Measurements from ENCODE around the gene ZBTB11. TPM values are rescaled to one million over a fixed set of nuclear protein-coding genes. Genes with fewer than 3 reads are reported as not detected.

ZBTB11 gene
- total and polyA plus RNA-seq, 2 of the 13 experiments (the other 11 are each of a cell fraction or from before 2014, with no cell fraction given), result 5.9 to 18.1 TPM

- intact Hi-C loops (cut with micrococcal nuclease; ENCODE audit: unreplicated experiment), result loop anchor here (1.0 to 10.0 kb wide), 5 partner anchors 63 to 566 kb away; partner anchors contain the start of gene SENP7
- CTCF ChIA-PET (ENCODE audit: low intra/inter-chr PET ratio, low total read pairs), result interaction anchor here (1.1 kb wide), 1 partner anchor 566 kb away, joined by 3 read pairs; no protein-coding TSS in a partner anchor
- TF ChIP-seq ZNF792 (CRISPR knock-in tag; IDR thresholded peaks at IDR 0.05), result peak; percentile 95
- no peak for TF ChIP-seq LCORL (IDR thresholded peaks at IDR 0.05)
- TF ChIP-seq LCORL (CRISPR knock-in tag; IDR thresholded peaks at IDR 0.05), result peak; percentile 44; the same call in 1 of the 2 replicates
- TF ChIP-seq PHF5A (CRISPR knock-in tag; IDR thresholded peaks at IDR 0.05; ENCODE audit: low read depth, unreplicated experiment), result no peak
- TF ChIP-seq RFXAP (CRISPR knock-in tag; IDR thresholded peaks at IDR 0.05; ENCODE audit: borderline replicate concordance), result no peak
- no peak for TF ChIP-seq ZBTB20 (CRISPR knock-in tag; IDR thresholded peaks at IDR 0.05; ENCODE audit: borderline replicate concordance, low read depth)
- TF ChIP-seq PATZ1 (CRISPR knock-in tag; IDR thresholded peaks at IDR 0.05), result no peak
- TF ChIP-seq ZSCAN29 (CRISPR knock-in tag; conservative IDR thresholded peaks at IDR 0.05), result no peak
- peak in 1 of 2 experiments; percentile 37; a peak in 1 of 4 replicates for TF ChIP-seq HMGXB4 (CRISPR knock-in tag; IDR thresholded peaks at IDR 0.05; ENCODE audit: borderline replicate concordance in 1 of 2, low read depth in 1 of 2)
- no peak for TF ChIP-seq ZGPAT (CRISPR knock-in tag; IDR thresholded peaks at IDR 0.05)
- TF ChIP-seq FOSL2 (CRISPR knock-in tag; IDR thresholded peaks at IDR 0.05), result 0 out of 2 replicates have a peak, but pooled peaks have one; percentile 8
- 0 out of 2 replicates have a peak, but pooled peaks have one; percentile 13 for TF ChIP-seq SMAD3 (CRISPR knock-in tag; IDR thresholded peaks at IDR 0.05)
- TF ChIP-seq HNRNPUL1 (IDR thresholded peaks at IDR 0.05; ENCODE audit: low read depth, low read length), result no peak
- TF ChIP-seq SMC3 (IDR thresholded peaks at IDR 0.05; ENCODE audit: low read length), result peak; percentile 68
- TF ChIP-seq TCF12 (IDR thresholded peaks at IDR 0.05), result no peak
- TF ChIP-seq TCF12 (CRISPR knock-in tag; IDR thresholded peaks at IDR 0.05), result no peak
- TF ChIP-seq RBFOX2 (IDR thresholded peaks at IDR 0.05; ENCODE audit: low read depth, low read length), result no peak
- no peak for TF ChIP-seq ZNF709 (CRISPR knock-in tag; IDR thresholded peaks at IDR 0.05)
These were observed 40.8 kb downstream of the ZBTB11 start for GRCh38 chr3:101635954-101636798.

More at GRCh38 chr3:101635954-101636798, 40.8 kb downstream of the ZBTB11 start:
- Histone ChIP-seq H3K36me3 (replicated peaks in 1 of 2; ENCODE audit: control insufficient read depth in 1 of 2, insufficient read depth in 2 of 2, low read length in 2 of 2) (no peaks in the 10 kb centered on the region), H3K4me3 (replicated peaks in 1 of 3; ENCODE audit: insufficient read depth in 1 of 3, low read depth in 2 of 3, low read length in 3 of 3) (peak overlapping the region; percentile 27 to 49 (median 40)), H3K27ac (ENCODE audit: extremely low read length, insufficient read depth, low read length) (no peak overlapping the region), H3K4me1 (ENCODE audit: insufficient read depth, low read length) (peaks cover 37% of the 10 kb centered on the region), H2AFZ (ENCODE audit: low read length) (peak overlapping the region; percentile 39), H3K9me3 (ENCODE audit: low read length) (no peaks in the 10 kb centered on the region), H3K9ac (ENCODE audit: insufficient read depth, low read depth, low read length) (peak overlapping the region; percentile 34; the same call in 1 of the 2 replicates), H3K79me2 (ENCODE audit: insufficient read depth, low read length) (no peaks in the 10 kb centered on the region), H3K27me3 (ENCODE audit: control insufficient read depth in 1 of 2, insufficient read depth in 2 of 2, low read length in 2 of 2) (peaks cover 0 to 27% of the 10 kb centered on the region in 2 experiments; a peak in 3 of 5 replicates), H3K4me2 (ENCODE audit: low read depth, low read length) (peak overlapping the region; percentile 81), H4K20me1 (ENCODE audit: insufficient read depth, low read length) (no peaks in the 10 kb centered on the region)
- in situ Hi-C loops (cut with HindIII; ENCODE audit: extremely low pct_ligation_motif_present, low pct_unique_long_range_greater_than_20kb), result loop anchor here (5.0 to 25.0 kb wide), 3 partner anchors 64 to 574 kb away; partner anchors contain the start of gene PCNP
- WGBS (ENCODE audit: low lambda C conversion rate), result 7% methylated on average over 17 of the region's 18 CpGs
- BruUV-seq (replicated peaks), result no TSS peak
- FAIRE-seq (peak; percentile 89), ATAC-seq (peak; percentile 88), DNase-seq (ENCODE audit: low spot score) (peak; percentile 44)
- POLR2A ChIA-PET, result interaction anchor here (1.4 kb wide), 1 partner anchor 62 kb away, joined by 3 read pairs; the partner anchor contains the start of gene PCNP

Measured in HepG2 (cell line).